22Rv1 (cell line): Measurements from ENCODE around the gene TBC1D3B.

ENCODE experiments used
- CTCF ChIP-seq: fragments of 450-650 bp; IDR thresholded peaks from 2 replicates; pipeline ENCODE4 v1.5.1; 2017; ENCODE audit warnings: mild to moderate bottlenecking
- ZFX ChIP-seq: fragments of 450-650 bp; IDR thresholded peaks from 2 replicates; pipeline ENCODE4 v1.6.1; 2017; ENCODE audit warnings: antibody characterized with exemption, borderline replicate concordance

- no peak for TF ChIP-seq CTCF
- TF ChIP-seq ZFX = no peak
Observed at GRCh38 chr17:36185416-36185815, 9.0 kb upstream of the TBC1D3B start.
